ENCODE measurements around the gene EDNRA. TPM values are rescaled to one million over a fixed set of nuclear protein-coding genes. Genes with fewer than 3 reads are reported as not detected.

Gene EDNRA
- total and polyA plus RNA-seq, 2 donors (not counting 3 experiments of a cell fraction or from before 2014, with no cell fraction given) = 0.01 TPM; not detected in 1

GRCh38 chr4:147546349-147546748 lies 65.5 kb downstream of the EDNRA start:
- Histone ChIP-seq H3K27ac (ENCODE audit: insufficient read depth, low read depth, low read length) (no peak overlapping the region), H3K27me3 (ENCODE audit: control insufficient read depth in 2 of 2, insufficient read depth in 2 of 2, low read length in 2 of 2) (peaks cover 0 to 2% of the 10 kb centered on the region in 2 experiments), H3K9ac (replicated peaks; ENCODE audit: extremely low read depth, insufficient read depth, low read length) (no peak overlapping the region), H3K4me1 (ENCODE audit: control insufficient read depth, extremely low read depth, insufficient read depth, low read length) (peaks cover 3% of the 10 kb centered on the region), H3K4me3 (replicated peaks in 1 of 3; ENCODE audit: insufficient read depth in 1 of 3, low read depth in 1 of 3, low read length in 3 of 3) (no peak overlapping the region), H4K20me1 (replicated peaks; ENCODE audit: control insufficient read depth, extremely low read depth, insufficient read depth, low read length) (no peaks in the 10 kb centered on the region), H2AFZ (ENCODE audit: low read depth, low read length) (no peak overlapping the region), H3K9me3 (replicated peaks; ENCODE audit: control insufficient read depth, insufficient read depth, low read length) (no peaks in the 10 kb centered on the region), H3K79me2 (ENCODE audit: control insufficient read depth, insufficient read depth, low read length) (no peaks in the 10 kb centered on the region), H3K36me3 (ENCODE audit: control insufficient read depth in 2 of 2, extremely low read depth in 1 of 2, insufficient read depth in 2 of 2, low read length in 2 of 2) (no peaks in the 10 kb centered on the region), H3K4me2 (ENCODE audit: insufficient read depth, low read length) (no peak overlapping the region), H3K9me1 (replicated peaks; ENCODE audit: control insufficient read depth, extremely low read depth, insufficient read depth, low read length) (no peaks in the 10 kb centered on the region)
- TF ChIP-seq JUN (IDR thresholded peaks at IDR 0.05; ENCODE audit: borderline replicate concordance, insufficient read depth, insufficient read length, low read depth) (peak; percentile 49), EZH2 (IDR thresholded peaks at IDR 0.05; ENCODE audit: borderline replicate concordance, low read depth, low read length, severe bottlenecking) (no peak), CTCF (IDR thresholded peaks at IDR 0.05; ENCODE audit: extremely low read depth in 1 of 2, insufficient read depth in 1 of 2, low read depth in 1 of 2, low read length in 2 of 2) (no peak), GATA2 (IDR thresholded peaks at IDR 0.05; ENCODE audit: insufficient read depth, insufficient read length, low read depth, low read length) (no peak), FOS (IDR thresholded peaks at IDR 0.05; ENCODE audit: borderline replicate concordance, insufficient read depth, low read length) (peak; percentile 50), MYC (IDR thresholded peaks at IDR 0.05; ENCODE audit: low read depth, low read length) (no peak)
- dilution Hi-C loops (cut with MboI; ENCODE audit: extremely low pct_ligation_motif_present, low sequenced_read_pairs) (no loop called here), intact Hi-C loops (cut with micrococcal nuclease) (no loop called here)
- CTCF ChIA-PET = interaction anchor here (0.6 to 2.3 kb wide), 6 partner anchors 10 to 389 kb away, joined by 3 to 14 read pairs (median 3); no protein-coding TSS in a partner anchor
- BruUV-seq (replicated peaks) = no TSS peak
- FAIRE-seq (no peak), DNase-seq (ENCODE audit: low read depth, low spot score) (peak; percentile 63)
- POLR2A ChIA-PET = no interaction called here
